IMR-90 (cell line): ENCODE results near the gene DDAH2. TPM values are rescaled to one million over a fixed set of nuclear protein-coding genes. Genes with fewer than 3 reads are reported as not detected.

Source experiments
- ATAC-seq: fragments of 200-7000 bp; cut with Tn5 transposase; 2 replicates; pipeline ENCODE4 v1.9.1; 2020; ENCODE audit warnings: low read depth, mild to moderate bottlenecking, moderate library complexity
- BruUV-seq: library from RNA; stranded (reverse); fragments of 400-500 nt; replicated peaks from 2 replicates; lab custom pipeline; 2021; lab: Mats Ljungman, UMichigan
- CTCF ChIA-PET: fragments of 300-600 bp; formaldehyde crosslinking; extraction: SDS; loops from one replicate; lab custom pipeline; 2021; ENCODE audit warnings: antibody characterized with exemption; lab: Yijun Ruan, JAX
- POLR2A ChIA-PET: fragments of 300-600 bp; sonication (Branson Sonifier 250); formaldehyde crosslinking; loops from one replicate; lab custom pipeline; 2022; ENCODE audit warnings: antibody characterized with exemption; ENCODE audit not compliant: unreplicated experiment; lab: Charles Lee
- DNase-seq: peaks from one replicate; pipeline ENCODE4 v3.0.0; 2013
- H2AFZ ChIP-seq: replicated peaks from 2 replicates; pipeline ENCODE3; 2013; ENCODE audit warnings: low read length, mild to moderate bottlenecking; ENCODE audit not compliant: poor library complexity
- H2AK5ac ChIP-seq: 2 replicates; pipeline ENCODE4 v1.6.1; 2013; ENCODE audit warnings: low read depth, low read length, inconsistent platforms
- H2AK9ac ChIP-seq: replicated peaks from 2 replicates; pipeline ENCODE3; 2013; ENCODE audit warnings: mild to moderate bottlenecking, low read depth, low read length, moderate library complexity; ENCODE audit not compliant: poor library complexity
- H2BK120ac ChIP-seq: 2 replicates; pipeline ENCODE4 v1.6.1; 2013; ENCODE audit warnings: low read depth, low read length, inconsistent platforms
- H2BK15ac ChIP-seq: 3 replicates; pipeline ENCODE4 v1.6.1; 2013; ENCODE audit warnings: low read depth, low read length, inconsistent platforms
- H2BK20ac ChIP-seq: 2 replicates; pipeline ENCODE4 v1.6.1; 2013; ENCODE audit warnings: low read depth, mild to moderate bottlenecking, inconsistent platforms, low read length, moderate library complexity
- H2BK5ac ChIP-seq: 2 replicates; pipeline ENCODE4 v1.6.1; 2013; ENCODE audit warnings: mild to moderate bottlenecking, low read depth, low read length, inconsistent platforms; ENCODE audit not compliant: poor library complexity, severe bottlenecking
- H3K14ac ChIP-seq: replicated peaks from 2 replicates; pipeline ENCODE4 v1.6.1; 2013; ENCODE audit warnings: low read depth, low read length, inconsistent platforms
- H3K18ac ChIP-seq: 2 replicates; pipeline ENCODE4 v1.6.1; 2013; ENCODE audit warnings: low read depth, low read length, control low read depth
- H3K23ac ChIP-seq: 2 replicates; pipeline ENCODE4 v1.6.1; 2013; ENCODE audit warnings: low read depth, low read length, inconsistent platforms
- H3K27ac ChIP-seq: 2 replicates; pipeline ENCODE4 v1.5.1; 2013; ENCODE audit warnings: mild to moderate bottlenecking, control low read depth, low read length; ENCODE audit not compliant: insufficient read depth
- H3K27me3 ChIP-seq: 2 replicates; pipeline ENCODE4 v1.6.1; 2013; ENCODE audit warnings: low read length; ENCODE audit not compliant: control insufficient read depth, insufficient read depth
- H3K36me3 ChIP-seq: 2 replicates; pipeline ENCODE4 v1.6.1; 2013; ENCODE audit warnings: low read length, mixed read lengths; ENCODE audit not compliant: control insufficient read depth, insufficient read depth
- H3K4ac ChIP-seq: 2 replicates; pipeline ENCODE4 v1.6.1; 2013; ENCODE audit warnings: low read depth, low read length, inconsistent platforms
- H3K4me1 ChIP-seq: 2 replicates; pipeline ENCODE4 v1.6.1; 2013; ENCODE audit warnings: low read length, mixed read lengths; ENCODE audit not compliant: control insufficient read depth, insufficient read depth
- H3K4me2 ChIP-seq: 2 replicates; pipeline ENCODE4 v1.6.1; 2013; ENCODE audit warnings: low read depth, mild to moderate bottlenecking, control low read depth, low read length, moderate library complexity
- H3K4me3 ChIP-seq: 2 replicates; pipeline ENCODE4 v1.5.1; 2013; ENCODE audit warnings: low read depth, mild to moderate bottlenecking, control low read depth, low read length, moderate library complexity; ENCODE audit not compliant: insufficient read depth
- H3K56ac ChIP-seq: 2 replicates; pipeline ENCODE4 v1.6.1; 2013; ENCODE audit warnings: low read length, inconsistent platforms; ENCODE audit not compliant: insufficient read depth; ENCODE audit errors: extremely low read depth
- H3K79me1 ChIP-seq, 2 experiments: 2 replicates each; pipeline ENCODE4 v1.6.1; 2013; ENCODE audit warnings: low read length in 2 of 2, inconsistent platforms in 1 of 2, low read depth in 1 of 2
- H3K9ac ChIP-seq: 2 replicates; pipeline ENCODE4 v1.6.1; 2013; ENCODE audit warnings: low read depth, low read length, control low read depth
- H3K9me1 ChIP-seq: 2 replicates; pipeline ENCODE4 v1.6.1; 2013; ENCODE audit warnings: low read length, inconsistent platforms; ENCODE audit not compliant: insufficient read depth
- H3K9me3 ChIP-seq: 2 replicates; pipeline ENCODE4 v1.6.1; 2013; ENCODE audit warnings: low read length; ENCODE audit not compliant: control insufficient read depth, insufficient read depth
- H4K20me1 ChIP-seq: 2 replicates; pipeline ENCODE4 v1.6.1; 2013; ENCODE audit warnings: low read length, inconsistent platforms; ENCODE audit not compliant: insufficient read depth
- H4K5ac ChIP-seq: 2 replicates; pipeline ENCODE4 v1.6.1; 2013; ENCODE audit warnings: mild to moderate bottlenecking, low read depth, low read length, control low read depth
- H4K8ac ChIP-seq, 2 experiments: 2 replicates each; pipeline ENCODE4 v1.6.1; 2013; ENCODE audit warnings: low read depth in 2 of 2, low read length in 2 of 2, control low read depth in 1 of 2, inconsistent platforms in 1 of 2
- H4K91ac ChIP-seq: 2 replicates; pipeline ENCODE4 v1.6.1; 2013; ENCODE audit warnings: low read depth, low read length, inconsistent platforms; ENCODE audit not compliant: insufficient read depth
- CEBPB ChIP-seq: IDR thresholded peaks from 2 replicates; pipeline ENCODE4 v1.6.1; 2012; ENCODE audit warnings: low read depth, low read length, improper control_type of control experiment
- CHD1 ChIP-seq: IDR thresholded peaks from 2 replicates; pipeline ENCODE4 v1.6.1; 2012; ENCODE audit warnings: low read depth, low read length, improper control_type of control experiment
- FOS ChIP-seq: fragments of 150-350 bp; IDR thresholded peaks from 2 replicates; pipeline ENCODE4 v1.6.1; 2016; ENCODE audit warnings: low read depth, low read length
- RCOR1 ChIP-seq: IDR thresholded peaks from 2 replicates; pipeline ENCODE4 v1.6.1; 2012; ENCODE audit warnings: mild to moderate bottlenecking, low read length, improper control_type of control experiment; ENCODE audit not compliant: insufficient replicate concordance
- RFX5 ChIP-seq: IDR thresholded peaks from 2 replicates; pipeline ENCODE4 v1.8.0; 2012; ENCODE audit warnings: low read depth, mild to moderate bottlenecking, low read length, moderate library complexity
- WGBS, 2 experiments: methylation state at CpG; one replicate each; pipeline versions ENCODE4 v1.1.5 to v1.1.7; 2013; ENCODE audit warnings: missing lambda C conversion rate in 2 of 2; ENCODE audit not compliant: insufficient read length in 1 of 2; ENCODE audit errors: extremely low coverage in 2 of 2; 5-methylcytosine and 5-hydroxymethylcytosine counted together
- dilution Hi-C: fragments of 300-500 bp; cut with HindIII; formaldehyde crosslinking; loops from one replicate; pipeline ENCODE4 v1.14.3; 2018; ENCODE audit warnings: low sequenced_read_pairs; ENCODE audit not compliant: unreplicated experiment
- in situ Hi-C: fragments of 300-500 bp; cut with MboI; formaldehyde crosslinking; loops from 3 replicates; pipeline ENCODE4 v1.14.3; 2019; ENCODE audit warnings: low sequenced_read_pairs, inconsistent platforms, mixed read lengths
- intact Hi-C: fragments of 100-400 bp; cut with micrococcal nuclease; formaldehyde crosslinking; loops from 2 replicates; pipeline ENCODE4 v1.10.0; 2022
- polyA plus RNA-seq, 3 experiments: library from polyadenylated mRNA; depleted of rRNA; stranded (reverse); fragments of >200 nt; gene quantifications; 2 replicates each; pipeline ENCODE4 v1.2.3, GENCODE V29; 2012; ENCODE audit warnings: low replicate concordance in 1 of 3
- total RNA-seq: library from RNA; depleted of rRNA; stranded (reverse); fragments of >200 nt; gene quantifications from 2 replicates; pipeline ENCODE4 v1.2.3, GENCODE V29; 2012
- TF ChIP-seq, protein P1 (sequence below): fragments of 150-350 bp; IDR thresholded peaks from 2 replicates; pipeline ENCODE4 v1.6.1; 2016; ENCODE audit warnings: low read depth, mild to moderate bottlenecking, low read length, moderate library complexity, borderline replicate concordance
- TF ChIP-seq, protein P2 (sequence below): fragments of 150-350 bp; IDR thresholded peaks from 2 replicates; pipeline ENCODE4 v1.6.1; 2017; ENCODE audit warnings: mild to moderate bottlenecking, antibody characterized with exemption, low read length, low read depth

The DDAH2 gene
- total and polyA plus RNA-seq, 2 of the 4 experiments (the other 2 are of a cell fraction), result 40.7 to 57.9 TPM

DNA sequence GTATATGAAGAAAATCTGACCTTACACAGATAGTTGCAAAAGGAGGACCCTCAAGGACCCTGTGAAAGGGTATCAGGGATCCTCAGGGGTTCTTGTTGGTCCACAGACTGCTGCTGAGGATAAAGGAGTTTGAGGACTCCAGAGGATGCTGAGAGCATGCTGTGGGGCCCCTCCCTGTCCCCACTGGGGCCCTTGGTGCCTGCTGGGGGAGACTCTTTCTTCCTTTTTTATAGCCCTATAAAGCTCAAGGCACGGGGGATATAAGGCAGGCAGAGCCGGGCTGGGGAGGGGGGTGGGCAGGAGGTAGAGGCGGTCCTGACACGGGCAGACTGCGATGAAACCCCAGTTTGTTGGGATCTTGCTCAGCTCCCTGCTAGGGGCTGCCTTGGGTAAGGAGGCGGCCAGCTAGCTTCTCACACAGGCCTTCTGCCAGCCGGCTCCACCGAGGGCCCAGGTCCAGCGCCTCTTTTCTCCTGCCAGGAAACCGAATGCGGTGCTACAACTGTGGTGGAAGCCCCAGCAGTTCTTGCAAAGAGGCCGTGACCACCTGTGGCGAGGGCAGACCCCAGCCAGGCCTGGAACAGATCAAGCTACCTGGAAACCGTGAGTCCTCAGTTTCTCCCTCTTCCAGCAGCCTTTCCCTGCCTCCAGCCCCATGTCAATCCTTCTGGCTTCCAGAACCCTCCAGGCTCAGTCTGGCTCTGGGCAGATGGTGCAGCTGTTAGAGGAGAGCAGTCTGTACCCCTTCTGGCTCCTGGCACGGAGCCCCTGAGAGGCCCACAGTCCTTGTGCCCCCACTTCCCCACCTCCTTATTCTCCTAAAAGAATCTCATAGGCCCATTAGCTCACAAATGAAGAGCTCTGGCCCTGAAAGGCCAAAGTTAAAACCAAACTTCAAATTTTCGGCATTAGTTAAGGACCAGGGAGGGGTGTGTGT, 13.8 kb downstream of the DDAH2 start, which contains the start of gene LY6G6D:
Gene LY6G6D (plus strand): TSS at position 327 of the 937 bp plus-strand sequence. CDS start 8 bp downstream, at position 335.
- H2AFZ ChIP-seq, result no peak within 1 kb of the TSS
- no peak within 1 kb of the TSS for H4K5ac ChIP-seq
- H3K4me3 ChIP-seq, result no peak within 1 kb of the TSS
- no peak within 1 kb of the TSS for H2BK120ac ChIP-seq
- H3K79me1 ChIP-seq, result no peaks in the 10 kb centered on the region
- H3K9me1 ChIP-seq, result peaks cover 4% of the 10 kb centered on the region; the same call in 1 of the 2 replicates
- no peaks in the 10 kb centered on the region for H3K36me3 ChIP-seq
- H2BK15ac ChIP-seq, result no peak within 1 kb of the TSS
- H4K20me1 ChIP-seq, result no peaks in the 10 kb centered on the region; the same call in 1 of the 2 replicates
- no peak within 1 kb of the TSS for H2BK20ac ChIP-seq
- intact Hi-C loops (no loop called here), dilution Hi-C loops (no loop called here), in situ Hi-C loops (no loop called here)
- no peak within 1 kb of the TSS for H3K4me2 ChIP-seq
- no peaks in the 10 kb centered on the region for H3K4me1 ChIP-seq
- POLR2A ChIA-PET, result interaction anchor here (0.5 kb wide), 1 partner anchor 24 kb away, joined by 3 read pairs; the partner anchor contains the start of gene MSH5
- DNase-seq, result no peak
- no peak within 1 kb of the TSS for H3K27ac ChIP-seq
- H3K27me3 ChIP-seq, result peaks cover 32% of the 10 kb centered on the region
- H2BK5ac ChIP-seq, result no peak within 1 kb of the TSS
- no peak within 1 kb of the TSS for H3K4ac ChIP-seq
- H4K91ac ChIP-seq, result no peak within 1 kb of the TSS
- no peak within 1 kb of the TSS for H3K56ac ChIP-seq
- H2AK5ac ChIP-seq, result no peak within 1 kb of the TSS
- H3K9me3 ChIP-seq, result no peaks in the 10 kb centered on the region
- CTCF ChIA-PET, result interaction anchor here (0.6 kb wide), 1 partner anchor 17 kb away, joined by 3 read pairs; no protein-coding TSS in a partner anchor
- BruUV-seq, result no TSS peak
- no peak within 1 kb of the TSS for H3K14ac ChIP-seq
- H3K18ac ChIP-seq, result no peak within 1 kb of the TSS
- no peak within 1 kb of the TSS for H4K8ac ChIP-seq
- 52% methylated on average over 8 of the region's 16 CpGs; no CpG with 5 or more reads in 1 of the 2 experiments for WGBS, 2 experiments
- no peak within 1 kb of the TSS for H3K9ac ChIP-seq
- ATAC-seq, result no peak
- H3K23ac ChIP-seq, result 0 out of 2 replicates have a peak within 1 kb of the TSS, but pooled peaks have one; percentile 59
- H2AK9ac ChIP-seq, result peak within 1 kb of the TSS; percentile 52
- TF ChIP-seq RFX5 (no peak), RCOR1 (no peak), CHD1 (no peak), FOS (no peak), CEBPB (no peak)
- TF ChIP-seq, protein P1, sequence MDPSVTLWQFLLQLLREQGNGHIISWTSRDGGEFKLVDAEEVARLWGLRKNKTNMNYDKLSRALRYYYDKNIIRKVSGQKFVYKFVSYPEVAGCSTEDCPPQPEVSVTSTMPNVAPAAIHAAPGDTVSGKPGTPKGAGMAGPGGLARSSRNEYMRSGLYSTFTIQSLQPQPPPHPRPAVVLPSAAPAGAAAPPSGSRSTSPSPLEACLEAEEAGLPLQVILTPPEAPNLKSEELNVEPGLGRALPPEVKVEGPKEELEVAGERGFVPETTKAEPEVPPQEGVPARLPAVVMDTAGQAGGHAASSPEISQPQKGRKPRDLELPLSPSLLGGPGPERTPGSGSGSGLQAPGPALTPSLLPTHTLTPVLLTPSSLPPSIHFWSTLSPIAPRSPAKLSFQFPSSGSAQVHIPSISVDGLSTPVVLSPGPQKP, result no peak
- TF ChIP-seq, protein P2, sequence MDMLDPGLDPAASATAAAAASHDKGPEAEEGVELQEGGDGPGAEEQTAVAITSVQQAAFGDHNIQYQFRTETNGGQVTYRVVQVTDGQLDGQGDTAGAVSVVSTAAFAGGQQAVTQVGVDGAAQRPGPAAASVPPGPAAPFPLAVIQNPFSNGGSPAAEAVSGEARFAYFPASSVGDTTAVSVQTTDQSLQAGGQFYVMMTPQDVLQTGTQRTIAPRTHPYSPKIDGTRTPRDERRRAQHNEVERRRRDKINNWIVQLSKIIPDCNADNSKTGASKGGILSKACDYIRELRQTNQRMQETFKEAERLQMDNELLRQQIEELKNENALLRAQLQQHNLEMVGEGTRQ, result no peak
